Measurements from ENCODE around the gene HELB.

The HELB gene

GRCh38 chr12:66301944-66302826 lies at the start of gene HELB:
HELB (plus strand) TSS chr12:66302493; CDS start chr12:66302604, 111 bp downstream.
- ATAC-seq (peak; percentile 94), DNase-seq (peak; percentile 99)

- DNase-seq (no peak), ATAC-seq (no peak)
Measured at GRCh38 chr12:66252771-66253170, 49.5 kb upstream of the HELB start.

- ATAC-seq (no peak), DNase-seq (no peak)
Measured at GRCh38 chr12:66255737-66256136, 46.6 kb upstream of the HELB start.

- no peak for ATAC-seq
Measured at GRCh38 chr12:66258011-66258410, 44.3 kb upstream of the HELB start.

GRCh38 chr12:66262737-66263136 lies 39.6 kb upstream of the HELB start:
- DNase-seq (no peak), ATAC-seq (no peak)

More at GRCh38 chr12:66258011-66258410, 44.3 kb upstream of the HELB start:
- no peak for DNase-seq

- ATAC-seq (no peak), DNase-seq (no peak)
Measured at GRCh38 chr12:66268562-66268961, 33.7 kb upstream of the HELB start.

GRCh38 chr12:66269142-66269541 lies 33.2 kb upstream of the HELB start:
- no peak for ATAC-seq

GRCh38 chr12:66269757-66270383 lies 32.4 kb upstream of the HELB start:
- DNase-seq (no peak), ATAC-seq (peak; percentile 57)

More at GRCh38 chr12:66269142-66269541, 33.2 kb upstream of the HELB start:
- no peak for DNase-seq

GRCh38 chr12:66270613-66271012 lies 31.7 kb upstream of the HELB start:
- ATAC-seq = no peak
- DNase-seq = no peak

- ATAC-seq = no peak
- DNase-seq = no peak
Measured at GRCh38 chr12:66272650-66273049, 29.6 kb upstream of the HELB start.

- no peak for DNase-seq
- no peak for ATAC-seq
Measured at GRCh38 chr12:66273147-66273546, 29.1 kb upstream of the HELB start.

- DNase-seq = no peak
- ATAC-seq = no peak
Measured at GRCh38 chr12:66275040-66275439, 27.3 kb upstream of the HELB start.

- no peak for ATAC-seq
Measured at GRCh38 chr12:66279123-66279712, 23.1 kb upstream of the HELB start.

GRCh38 chr12:66280561-66280960 lies 21.7 kb upstream of the HELB start:
- DNase-seq (no peak), ATAC-seq (no peak)

More at GRCh38 chr12:66279123-66279712, 23.1 kb upstream of the HELB start:
- no peak for DNase-seq

GRCh38 chr12:66282244-66282643 lies 20.0 kb upstream of the HELB start:
- ATAC-seq (no peak), DNase-seq (no peak)

GRCh38 chr12:66287275-66287674 lies 15.0 kb upstream of the HELB start:
- ATAC-seq (no peak), DNase-seq (no peak)

GRCh38 chr12:66288121-66288520 lies 14.2 kb upstream of the HELB start:
- ATAC-seq (peak; percentile 86), DNase-seq (peak; percentile 27)

- DNase-seq = no peak
- no peak for ATAC-seq
Measured at GRCh38 chr12:66289485-66289884, 12.8 kb upstream of the HELB start.

- ATAC-seq = peak; percentile 51
- DNase-seq = no peak
Measured at GRCh38 chr12:66290716-66291200, 11.5 kb upstream of the HELB start.

- DNase-seq (no peak), ATAC-seq (no peak)
Measured at GRCh38 chr12:66296176-66296683, 6.1 kb upstream of the HELB start.

GRCh38 chr12:66297080-66297479 lies 5.2 kb upstream of the HELB start:
- no peak for ATAC-seq

GRCh38 chr12:66297923-66298322 lies 4.4 kb upstream of the HELB start:
- ATAC-seq (no peak), DNase-seq (no peak)

More at GRCh38 chr12:66297080-66297479, 5.2 kb upstream of the HELB start:
- no peak for DNase-seq

GRCh38 chr12:66302827-66303169 lies 505 bp downstream of the HELB start:
- ATAC-seq (no peak), DNase-seq (no peak)
